H9 (cell line): ENCODE measurements around the gene HIPK1. TPM values are rescaled to one million over a fixed set of nuclear protein-coding genes. Genes with fewer than 3 reads are reported as not detected.
"Not testable (repeated sequence)": the region's sequence is repeated elsewhere in the genome, so short reads cannot be mapped to it uniquely, and the experiment has no call there.

Experiments used
- DNase-seq: peaks from one replicate; pipeline ENCODE4 v3.0.0-alpha.2; 2017
- H2AFZ ChIP-seq: one replicate; pipeline ENCODE4 v1.6.1; 2013; ENCODE audit warnings: mild to moderate bottlenecking, low read length, control low read depth, moderate library complexity
- H2AK5ac ChIP-seq: 2 replicates; pipeline ENCODE4 v1.6.1; 2013; ENCODE audit warnings: low read length, control low read depth, mixed read lengths; ENCODE audit not compliant: insufficient read length
- H2BK120ac ChIP-seq: one replicate; pipeline ENCODE4 v1.6.1; 2013; ENCODE audit warnings: low read depth, mild to moderate bottlenecking, low read length, control low read depth, inconsistent platforms; ENCODE audit not compliant: poor library complexity, severe bottlenecking
- H2BK12ac ChIP-seq: 2 replicates; pipeline ENCODE4 v1.6.1; 2013; ENCODE audit warnings: low read length, control low read depth, mixed read lengths, low read depth; ENCODE audit not compliant: insufficient read length
- H2BK15ac ChIP-seq: 2 replicates; pipeline ENCODE4 v1.6.1; 2013; ENCODE audit warnings: low read depth, low read length, control low read depth
- H2BK20ac ChIP-seq: one replicate; pipeline ENCODE4 v1.6.1; 2013; ENCODE audit warnings: low read depth, mild to moderate bottlenecking, low read length, control low read depth, inconsistent platforms; ENCODE audit not compliant: poor library complexity, severe bottlenecking
- H2BK5ac ChIP-seq: 2 replicates; pipeline ENCODE4 v1.6.1; 2013; ENCODE audit warnings: low read length, control low read depth, mixed read lengths; ENCODE audit not compliant: insufficient read length
- H3K14ac ChIP-seq: 2 replicates; pipeline ENCODE4 v1.6.1; 2013; ENCODE audit warnings: low read length, control low read depth; ENCODE audit not compliant: insufficient read depth
- H3K18ac ChIP-seq: 2 replicates; pipeline ENCODE4 v1.6.1; 2013; ENCODE audit warnings: low read depth, mild to moderate bottlenecking, mixed read lengths, low read length, control low read depth; ENCODE audit not compliant: insufficient read length
- H3K23ac ChIP-seq: 2 replicates; pipeline ENCODE4 v1.6.1; 2013; ENCODE audit warnings: low read length, control low read depth, mixed read lengths, low read depth; ENCODE audit not compliant: insufficient read length
- H3K23me2 ChIP-seq: 2 replicates; pipeline ENCODE4 v1.6.1; 2013; ENCODE audit warnings: low read depth, mild to moderate bottlenecking, mixed read lengths, low read length, control low read depth; ENCODE audit not compliant: insufficient read length, poor library complexity, severe bottlenecking
- H3K27ac ChIP-seq: 2 replicates; pipeline ENCODE4 v1.5.1; 2013; ENCODE audit warnings: low read length, control low read depth, mixed read lengths, low read depth; ENCODE audit not compliant: insufficient read length
- H3K27me3 ChIP-seq: 2 replicates; pipeline ENCODE4 v1.6.1; 2013; ENCODE audit warnings: low read length, control low read depth, inconsistent platforms; ENCODE audit not compliant: insufficient read depth
- H3K4ac ChIP-seq: 2 replicates; pipeline ENCODE4 v1.6.1; 2013; ENCODE audit warnings: low read depth, mild to moderate bottlenecking, control low read depth, inconsistent platforms, low read length, moderate library complexity
- H3K4me1 ChIP-seq: 2 replicates; pipeline ENCODE4 v1.6.1; 2013; ENCODE audit warnings: low read length, control low read depth, inconsistent platforms; ENCODE audit not compliant: insufficient read depth
- H3K4me2 ChIP-seq: 2 replicates; pipeline ENCODE4 v1.6.1; 2013; ENCODE audit warnings: low read length, control low read depth, mixed read lengths; ENCODE audit not compliant: insufficient read length, insufficient read depth
- H3K56ac ChIP-seq: 2 replicates; pipeline ENCODE4 v1.6.1; 2013; ENCODE audit warnings: low read depth, mild to moderate bottlenecking, mixed read lengths, low read length, control low read depth; ENCODE audit not compliant: insufficient read length
- H3K79me1 ChIP-seq: 2 replicates; pipeline ENCODE4 v1.6.1; 2013; ENCODE audit warnings: low read depth, mild to moderate bottlenecking, moderate library complexity, low read length, control low read depth, inconsistent platforms; ENCODE audit not compliant: insufficient read depth, poor library complexity, severe bottlenecking
- H3K79me2 ChIP-seq: 2 replicates; pipeline ENCODE4 v1.6.1; 2013; ENCODE audit warnings: low read length, control low read depth, inconsistent platforms; ENCODE audit not compliant: insufficient read depth
- H3K9ac ChIP-seq: 2 replicates; pipeline ENCODE4 v1.6.1; 2013; ENCODE audit warnings: low read length, control low read depth, mixed read lengths; ENCODE audit not compliant: insufficient read length; ENCODE audit errors: extremely low read depth
- H3K9me3 ChIP-seq: one replicate; pipeline ENCODE4 v1.6.1; 2013; ENCODE audit warnings: low read depth, low read length, inconsistent platforms; ENCODE audit not compliant: control insufficient read depth
- H3T11ph ChIP-seq: one replicate; pipeline ENCODE4 v1.6.1; 2013; ENCODE audit warnings: mild to moderate bottlenecking, low read length, control low read depth, inconsistent platforms
- H4K20me1 ChIP-seq: one replicate; pipeline ENCODE4 v1.6.1; 2013; ENCODE audit not compliant: control insufficient read depth, insufficient read length, insufficient read depth
- H4K5ac ChIP-seq: 2 replicates; pipeline ENCODE4 v1.6.1; 2013; ENCODE audit warnings: low read depth, mild to moderate bottlenecking, mixed read lengths, low read length, control low read depth; ENCODE audit not compliant: insufficient read length
- H4K8ac ChIP-seq: replicated peaks from 2 replicates; pipeline ENCODE4 v1.6.1; 2013; ENCODE audit warnings: low read length, control low read depth, mixed read lengths, low read depth; ENCODE audit not compliant: insufficient read length
- H4K91ac ChIP-seq: 2 replicates; pipeline ENCODE4 v1.6.1; 2013; ENCODE audit warnings: low read depth, mild to moderate bottlenecking, moderate library complexity, mixed read lengths, low read length, control low read depth; ENCODE audit not compliant: insufficient read length
- H3K27ac Mint-ChIP-seq, 3 experiments: 2 replicates in 2 of 3; 3 replicates in 1 of 3; pipeline ENCODE4 v1.8.0; 2020 to 2021; ENCODE audit warnings: mixed read lengths in 3 of 3, mild to moderate bottlenecking in 1 of 3, moderate library complexity in 1 of 3
- H3K27me3 Mint-ChIP-seq: 2 replicates; pipeline ENCODE4 v1.8.0; 2021; ENCODE audit warnings: low read depth, mild to moderate bottlenecking, moderate library complexity, mixed read lengths
- H3K36me3 Mint-ChIP-seq, 3 experiments: 2 replicates in 2 of 3; 3 replicates in 1 of 3; pipeline ENCODE4 v1.8.0; 2020 to 2021; ENCODE audit warnings: low read depth in 3 of 3, mixed read lengths in 3 of 3; ENCODE audit not compliant: insufficient read depth in 1 of 3
- H3K4me1 Mint-ChIP-seq, 2 experiments: 2 replicates each; pipeline ENCODE4 v1.8.0; 2020; ENCODE audit warnings: mixed read lengths in 2 of 2
- H3K4me3 Mint-ChIP-seq, 2 experiments: 2 replicates in 1 of 2; 3 replicates in 1 of 2; pipeline ENCODE4 v1.8.0; 2020 to 2021; ENCODE audit warnings: mild to moderate bottlenecking in 2 of 2, mixed read lengths in 2 of 2, moderate library complexity in 1 of 2
- H3K9me3 Mint-ChIP-seq, 2 experiments: 2 replicates in 1 of 2; 3 replicates in 1 of 2; pipeline ENCODE4 v1.8.0; 2020; ENCODE audit warnings: mild to moderate bottlenecking in 2 of 2, mixed read lengths in 2 of 2, moderate library complexity in 1 of 2
- CTCF ChIP-seq: fragments of 200-600 bp; sonication (generic); conservative IDR thresholded peaks from 3 replicates; pipeline ENCODE4 v1.8.0; 2021; ENCODE audit warnings: antibody characterized with exemption, mild to moderate bottlenecking
- WGBS: extraction: QIAGEN DNeasy Blood & Tissue Kit; methylation state at CpG from one replicate; pipeline ENCODE4 v1.1.7; 2013; ENCODE audit warnings: missing lambda C conversion rate, low lambda C conversion rate, mixed read lengths; ENCODE audit not compliant: insufficient read length; ENCODE audit errors: extremely low coverage; 5-methylcytosine and 5-hydroxymethylcytosine counted together
- total RNA-seq: library from RNA; stranded (reverse); gene quantifications from 2 replicates; pipeline ENCODE4 v1.2.1, GENCODE V29; 2021

Gene HIPK1
- total RNA-seq, 1 experiment from 2014 or later: 65.7 TPM

DNA sequence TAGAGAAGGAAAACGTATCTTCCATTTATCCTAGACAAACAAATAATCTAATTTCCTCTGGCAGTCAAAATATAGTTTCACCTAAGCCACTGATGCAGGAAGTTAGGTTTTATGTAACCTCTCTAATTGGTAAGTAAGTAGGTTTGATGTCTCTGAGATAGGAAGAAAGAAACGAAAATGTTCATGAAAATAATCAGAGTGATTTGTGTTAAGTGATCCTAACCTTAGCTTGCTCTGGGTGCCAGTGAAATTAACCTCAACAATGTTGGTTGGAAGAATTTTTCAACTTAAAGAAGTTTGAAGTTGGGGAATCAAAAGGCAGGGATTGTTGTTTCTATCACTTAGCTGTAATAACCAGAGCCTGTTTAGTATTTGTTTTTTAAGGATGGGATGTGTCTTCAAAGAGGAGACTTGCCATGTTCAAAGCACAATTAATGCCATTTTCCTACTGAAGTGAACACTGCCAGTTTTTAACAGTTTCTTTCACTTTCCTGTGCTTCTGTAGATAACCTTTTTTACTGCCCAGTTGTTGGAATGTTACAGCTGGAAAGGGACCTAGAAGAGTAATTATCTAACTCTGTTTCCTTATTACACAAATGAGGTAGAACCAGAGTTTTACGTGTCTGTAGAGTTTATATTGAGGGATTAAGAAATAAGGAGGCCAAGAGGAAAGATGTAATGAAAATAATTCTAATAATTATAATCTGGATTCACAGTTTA is 18.4 kb downstream of the HIPK1 start:
- no peak overlapping the region for H3K23ac ChIP-seq
- H3K79me2 ChIP-seq: no peaks in the 10 kb centered on the region; the same call in 1 of the 2 replicates
- no peak overlapping the region for H2AK5ac ChIP-seq
- H2BK20ac ChIP-seq: no peak overlapping the region
- Mint-ChIP-seq H3K9me3 (no peaks in the 10 kb centered on the region), H3K36me3 (peaks cover 5 to 15% (median 9%) of the 10 kb centered on the region in 3 experiments; a peak in 6 of 7 replicates), H3K27ac (0 out of 7 replicates have a peak overlapping the region, but pooled peaks of 1 of the 3 experiments have one; percentile 14), H3K4me1 (peaks cover 23 to 26% of the 10 kb centered on the region in 2 experiments), H3K27me3 (no peaks in the 10 kb centered on the region), H3K4me3 (no peak overlapping the region)
- H3K9ac ChIP-seq: no peak overlapping the region
- H3T11ph ChIP-seq: no peak overlapping the region
- no peak overlapping the region for H3K18ac ChIP-seq
- H2BK120ac ChIP-seq: no peak overlapping the region
- peaks cover 9% of the 10 kb centered on the region for H3K79me1 ChIP-seq
- H4K20me1 ChIP-seq: no peaks in the 10 kb centered on the region
- H4K5ac ChIP-seq: no peak overlapping the region
- no peak overlapping the region for H2BK15ac ChIP-seq
- no peak for TF ChIP-seq CTCF
- H3K23me2 ChIP-seq: no peaks in the 10 kb centered on the region
- H3K27ac ChIP-seq: no peak overlapping the region
- WGBS: no CpG with 5 or more reads among the region's 3 CpGs
- no peak for DNase-seq
- H3K4ac ChIP-seq: no peak overlapping the region
- H2AFZ ChIP-seq: no peak overlapping the region
- no peak overlapping the region for H3K56ac ChIP-seq
- H2BK5ac ChIP-seq: no peak overlapping the region
- H3K9me3 ChIP-seq: no peaks in the 10 kb centered on the region
- no peak overlapping the region for H4K8ac ChIP-seq
- no peaks in the 10 kb centered on the region for H3K27me3 ChIP-seq
- H3K14ac ChIP-seq: no peak overlapping the region
- H3K4me2 ChIP-seq: no peak overlapping the region
- no peak overlapping the region for H2BK12ac ChIP-seq
- no peak overlapping the region for H4K91ac ChIP-seq
- peaks cover 3% of the 10 kb centered on the region; the same call in 1 of the 2 replicates for H3K4me1 ChIP-seq

DNA sequence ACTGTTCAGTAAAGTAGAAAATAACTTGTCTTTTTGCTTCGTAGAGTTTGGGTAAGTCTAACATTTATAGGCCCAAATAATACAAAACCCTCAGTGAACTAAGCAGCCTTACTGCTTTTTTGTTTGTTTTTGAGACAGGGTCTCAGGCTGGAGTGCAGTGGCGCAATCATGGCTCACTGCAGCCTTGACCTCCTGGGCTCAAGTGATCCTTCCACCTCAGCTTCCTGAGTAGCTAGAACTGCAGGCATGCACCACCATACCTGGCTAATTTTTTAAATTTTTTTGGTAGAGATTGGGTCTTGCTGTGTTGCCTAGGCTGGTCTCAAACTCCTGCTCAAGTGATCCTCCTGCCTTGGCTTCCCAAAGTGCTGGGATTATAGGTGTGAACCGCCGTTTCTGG is 19.0 kb downstream of the HIPK1 start:
- not testable (repeated sequence) for H2AFZ ChIP-seq, H4K5ac ChIP-seq, H3K79me2 ChIP-seq, H4K20me1 ChIP-seq, H3K14ac ChIP-seq, H3K79me1 ChIP-seq, H3K4me3 Mint-ChIP-seq, H2BK20ac ChIP-seq, H3K9me3 ChIP-seq, H3K4me1 ChIP-seq, H3K9ac ChIP-seq, H3K27ac Mint-ChIP-seq, H4K8ac ChIP-seq, H2BK12ac ChIP-seq, H3K4me2 ChIP-seq, H3K18ac ChIP-seq, H2BK120ac ChIP-seq, H3K27me3 Mint-ChIP-seq, H4K91ac ChIP-seq, H3K56ac ChIP-seq, H2BK5ac ChIP-seq, H3K23ac ChIP-seq, H2AK5ac ChIP-seq, H3K23me2 ChIP-seq, H3T11ph ChIP-seq, H3K9me3 Mint-ChIP-seq, DNase-seq, H2BK15ac ChIP-seq, H3K27ac ChIP-seq, H3K4ac ChIP-seq, H3K27me3 ChIP-seq
- Mint-ChIP-seq H3K36me3 (peaks cover 4 to 15% (median 6%) of the 10 kb centered on the region in 3 experiments; a peak in 6 of 7 replicates), H3K4me1 (peaks cover 25 to 28% of the 10 kb centered on the region in 2 experiments)
- WGBS: no CpG with 5 or more reads among the region's 4 CpGs
